GM21360 (cell line): ENCODE measurements around the gene ZBTB40.

ENCODE experiments used
- ATAC-seq: cut with Tn5 transposase; IDR thresholded peaks from one replicate; pipeline ENCODE4 v1.9.1; 2021; ENCODE audit warnings: mild to moderate bottlenecking, moderate library complexity; ENCODE audit not compliant: unreplicated experiment

Gene ZBTB40

GRCh38 chr1:22553991-22554522, 102.4 kb downstream of the ZBTB40 start:
- no peak for ATAC-seq

GRCh38 chr1:22555371-22555656, 103.7 kb downstream of the ZBTB40 start:
- no peak for ATAC-seq

- no peak for ATAC-seq
Measured at GRCh38 chr1:22556391-22557104, 104.9 kb downstream of the ZBTB40 start.

GRCh38 chr1:22557341-22557950, 105.8 kb downstream of the ZBTB40 start:
- ATAC-seq = no peak

GRCh38 chr1:22562584-22563583, 111.2 kb downstream of the ZBTB40 start, which contains the start of gene EPHA8:
EPHA8 (plus strand) TSS chr1:22563489; CDS start chr1:22563636, 147 bp downstream.
- ATAC-seq = no peak

GRCh38 chr1:22563671-22564602, 112.3 kb downstream of the ZBTB40 start:
- ATAC-seq = no peak

GRCh38 chr1:22566161-22566560, 114.5 kb downstream of the ZBTB40 start:
- no peak for ATAC-seq

- no peak for ATAC-seq
Measured at GRCh38 chr1:22567197-22567596, 115.5 kb downstream of the ZBTB40 start.

GRCh38 chr1:22567994-22568393, 116.3 kb downstream of the ZBTB40 start:
- ATAC-seq = no peak

GRCh38 chr1:22569269-22569668, 117.6 kb downstream of the ZBTB40 start:
- no peak for ATAC-seq

- no peak for ATAC-seq
Measured at GRCh38 chr1:22570140-22570909, 118.7 kb downstream of the ZBTB40 start.

- ATAC-seq = no peak
Measured at GRCh38 chr1:22572818-22573217, 121.2 kb downstream of the ZBTB40 start.

- ATAC-seq = no peak
Measured at GRCh38 chr1:22573237-22573636, 121.6 kb downstream of the ZBTB40 start.

- ATAC-seq = no peak
Measured at GRCh38 chr1:22575532-22576149, 124.0 kb downstream of the ZBTB40 start.

- ATAC-seq = no peak
Measured at GRCh38 chr1:22576150-22576544, 124.5 kb downstream of the ZBTB40 start.

- no peak for ATAC-seq
Measured at GRCh38 chr1:22576617-22577016, 125.0 kb downstream of the ZBTB40 start.

- ATAC-seq = no peak
Measured at GRCh38 chr1:22578732-22579361, 127.2 kb downstream of the ZBTB40 start.

GRCh38 chr1:22579541-22580155, 128.0 kb downstream of the ZBTB40 start:
- no peak for ATAC-seq
